ENCODE results near the gene DCTN3. TPM values are rescaled to one million over a fixed set of nuclear protein-coding genes. Genes with fewer than 3 reads are reported as not detected.
A peak's percentile ranks its signal among the peaks of the same experiment; 100 is the strongest.

DCTN3 gene
- total and polyA plus RNA-seq, 12 donors = 30.5 to 143 (median 127) TPM

DNA sequence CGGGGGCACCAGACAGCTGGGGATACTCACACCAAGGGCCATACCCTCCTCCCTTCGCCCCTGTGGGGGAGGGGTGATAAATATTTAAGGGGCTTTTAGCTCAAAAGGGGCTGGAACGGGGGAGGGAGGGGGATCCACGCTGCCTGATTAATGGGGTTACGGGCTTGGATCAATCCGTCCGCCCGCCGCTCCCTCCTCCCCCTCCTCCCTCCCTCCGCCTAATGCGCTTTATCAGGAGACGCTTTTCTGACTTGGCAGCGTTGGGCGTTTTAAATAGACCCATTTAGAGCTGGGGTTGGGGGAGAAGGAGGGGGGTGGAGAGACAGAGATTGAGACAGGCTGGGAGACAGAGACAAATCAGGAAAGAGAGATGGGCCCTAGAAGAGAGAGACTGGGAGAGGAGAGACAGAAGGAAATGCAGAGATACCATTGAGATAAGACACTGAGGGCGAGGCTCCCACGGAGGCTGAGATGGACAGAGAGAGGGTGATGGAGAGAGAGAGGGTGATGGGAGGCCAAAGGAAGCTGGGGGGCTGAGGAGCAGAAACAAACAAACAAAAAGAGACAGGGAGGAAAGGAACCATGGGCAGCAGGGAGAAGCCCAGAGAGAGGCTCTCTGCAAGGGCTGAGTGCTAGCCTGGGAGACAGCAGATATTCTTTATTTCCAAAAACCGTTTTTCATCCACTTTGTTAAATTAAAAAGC is 41.0 kb downstream of the DCTN3 start:
- Histone ChIP-seq H3K36me3 (no peaks in the 10 kb centered on the region), H3K4me1 (peaks cover 3 to 20% (median 12%) of the 10 kb centered on the region in 9 donors), H3K9me3 (no peaks in the 10 kb centered on the region), H3K27me3 (peaks cover 7 to 68% (median 46%) of the 10 kb centered on the region in 7 donors), H3K27ac (no peak overlapping the region), H3K4me3 (no peak overlapping the region)
- 11 to 14% methylated on average over 15 to 17 of the region's 17 CpGs for WGBS, 2 donors
- intact Hi-C loops (cut with DNase I) = no loop called here
- TF ChIP-seq, protein P1, sequence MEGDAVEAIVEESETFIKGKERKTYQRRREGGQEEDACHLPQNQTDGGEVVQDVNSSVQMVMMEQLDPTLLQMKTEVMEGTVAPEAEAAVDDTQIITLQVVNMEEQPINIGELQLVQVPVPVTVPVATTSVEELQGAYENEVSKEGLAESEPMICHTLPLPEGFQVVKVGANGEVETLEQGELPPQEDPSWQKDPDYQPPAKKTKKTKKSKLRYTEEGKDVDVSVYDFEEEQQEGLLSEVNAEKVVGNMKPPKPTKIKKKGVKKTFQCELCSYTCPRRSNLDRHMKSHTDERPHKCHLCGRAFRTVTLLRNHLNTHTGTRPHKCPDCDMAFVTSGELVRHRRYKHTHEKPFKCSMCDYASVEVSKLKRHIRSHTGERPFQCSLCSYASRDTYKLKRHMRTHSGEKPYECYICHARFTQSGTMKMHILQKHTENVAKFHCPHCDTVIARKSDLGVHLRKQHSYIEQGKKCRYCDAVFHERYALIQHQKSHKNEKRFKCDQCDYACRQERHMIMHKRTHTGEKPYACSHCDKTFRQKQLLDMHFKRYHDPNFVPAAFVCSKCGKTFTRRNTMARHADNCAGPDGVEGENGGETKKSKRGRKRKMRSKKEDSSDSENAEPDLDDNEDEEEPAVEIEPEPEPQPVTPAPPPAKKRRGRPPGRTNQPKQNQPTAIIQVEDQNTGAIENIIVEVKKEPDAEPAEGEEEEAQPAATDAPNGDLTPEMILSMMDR (IDR thresholded peaks at IDR 0.05) = no peak
- DNase-seq (no peak), ATAC-seq (peak in 7 of 8 donors; percentile 44 to 80 (median 58))

GRCh38 chr9:34578241-34579103 is 41.8 kb downstream of the DCTN3 start:
- Histone ChIP-seq H3K4me1 (peaks cover 3 to 20% (median 12%) of the 10 kb centered on the region in 9 donors), H3K27me3 (peaks cover 7 to 68% (median 40%) of the 10 kb centered on the region in 7 donors), H3K36me3 (no peaks in the 10 kb centered on the region), H3K4me3 (peak overlapping the region in 8 of 10 donors; percentile 15 to 43 (median 30)), H3K27ac (no peak overlapping the region), H3K9me3 (no peaks in the 10 kb centered on the region)
- intact Hi-C loops (cut with DNase I) = no loop called here
- WGBS, 2 donors = 27% methylated on average over 28 of the region's 28 CpGs
- TF ChIP-seq, protein P1 (IDR thresholded peaks at IDR 0.05) = no peak
- peak; percentile 10 to 76 (median 50) for ATAC-seq
- no peak for DNase-seq

- H3K4me3 ChIP-seq = peak overlapping the region in 8 of 10 donors; percentile 15 to 43 (median 30)
- TF ChIP-seq, protein P1 (IDR thresholded peaks at IDR 0.05) = no peak
Observed at GRCh38 chr9:34577400-34578240, 42.7 kb downstream of the DCTN3 start.

More at GRCh38 chr9:34577400-34578240, 42.7 kb downstream of the DCTN3 start:
- WGBS, 2 donors = 6 to 12% methylated on average over 56 to 59 of the region's 62 CpGs
- no peaks in the 10 kb centered on the region for H3K36me3 ChIP-seq
- peaks cover 3 to 20% (median 12%) of the 10 kb centered on the region in 9 donors for H3K4me1 ChIP-seq
- DNase-seq (no peak), ATAC-seq (no peak)
- peaks cover 7 to 62% (median 35%) of the 10 kb centered on the region in 7 donors for H3K27me3 ChIP-seq
- intact Hi-C loops (cut with DNase I) = no loop called here
- no peaks in the 10 kb centered on the region for H3K9me3 ChIP-seq
- H3K27ac ChIP-seq = no peak overlapping the region

Measured in heart right ventricle (tissue), 16 donors.